HL-60 (cell line): ENCODE data around the gene FAM204A.

Experiments
- DNase-seq, 2 experiments: peaks; one replicate each; pipeline ENCODE4 v3.0.0-alpha.2; 2010 to 2020; ENCODE audit warnings: low read depth in 1 of 2, low spot score in 1 of 2
- H3K27ac ChIP-seq: fragments of 250-450 bp; sonication (Bioruptor Pico); replicated peaks from 2 replicates; pipeline ENCODE4 v1.5.1; 2020; ENCODE audit warnings: mild to moderate bottlenecking, moderate library complexity
- H3K27me3 ChIP-seq: fragments of 250-450 bp; sonication (Bioruptor Pico); 2 replicates; pipeline ENCODE4 v1.5.1; 2021; ENCODE audit warnings: mild to moderate bottlenecking, moderate library complexity; ENCODE audit not compliant: insufficient read depth, poor library complexity, severe bottlenecking
- H3K4me3 ChIP-seq: replicated peaks from 2 replicates; pipeline ENCODE4 v1.5.1; 2011; ENCODE audit warnings: mild to moderate bottlenecking, control low read depth, low read length; ENCODE audit not compliant: insufficient read depth
- GABPA ChIP-seq: IDR thresholded peaks from 2 replicates; pipeline ENCODE4 v1.6.1; 2012; ENCODE audit warnings: low read depth
- POLR2AphosphoS5 ChIP-seq: IDR thresholded peaks from 2 replicates; pipeline ENCODE4 v1.6.1; 2012; ENCODE audit warnings: low read depth
- REST ChIP-seq: IDR thresholded peaks from 2 replicates; pipeline ENCODE4 v1.6.1; 2012; ENCODE audit warnings: low read depth; ENCODE audit not compliant: insufficient replicate concordance
- SPI1 ChIP-seq: IDR thresholded peaks from 2 replicates; pipeline ENCODE4 v1.6.1; 2012; ENCODE audit warnings: low read depth, mild to moderate bottlenecking, borderline replicate concordance
- TF ChIP-seq, protein P1 (sequence below): IDR thresholded peaks from one replicate; pipeline ENCODE4 v1.5.1; 2011; ENCODE audit warnings: low read length, control low read depth, inconsistent platforms; ENCODE audit not compliant: insufficient read depth

FAM204A gene

GRCh38 chr10:118304521-118304920, 37.6 kb downstream of the FAM204A start:
- H3K27me3 ChIP-seq = no peaks in the 10 kb centered on the region
- TF ChIP-seq SPI1 (no peak), GABPA (no peak), REST (no peak), POLR2AphosphoS5 (no peak)
- TF ChIP-seq, protein P1, sequence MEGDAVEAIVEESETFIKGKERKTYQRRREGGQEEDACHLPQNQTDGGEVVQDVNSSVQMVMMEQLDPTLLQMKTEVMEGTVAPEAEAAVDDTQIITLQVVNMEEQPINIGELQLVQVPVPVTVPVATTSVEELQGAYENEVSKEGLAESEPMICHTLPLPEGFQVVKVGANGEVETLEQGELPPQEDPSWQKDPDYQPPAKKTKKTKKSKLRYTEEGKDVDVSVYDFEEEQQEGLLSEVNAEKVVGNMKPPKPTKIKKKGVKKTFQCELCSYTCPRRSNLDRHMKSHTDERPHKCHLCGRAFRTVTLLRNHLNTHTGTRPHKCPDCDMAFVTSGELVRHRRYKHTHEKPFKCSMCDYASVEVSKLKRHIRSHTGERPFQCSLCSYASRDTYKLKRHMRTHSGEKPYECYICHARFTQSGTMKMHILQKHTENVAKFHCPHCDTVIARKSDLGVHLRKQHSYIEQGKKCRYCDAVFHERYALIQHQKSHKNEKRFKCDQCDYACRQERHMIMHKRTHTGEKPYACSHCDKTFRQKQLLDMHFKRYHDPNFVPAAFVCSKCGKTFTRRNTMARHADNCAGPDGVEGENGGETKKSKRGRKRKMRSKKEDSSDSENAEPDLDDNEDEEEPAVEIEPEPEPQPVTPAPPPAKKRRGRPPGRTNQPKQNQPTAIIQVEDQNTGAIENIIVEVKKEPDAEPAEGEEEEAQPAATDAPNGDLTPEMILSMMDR = no peak
- no peak overlapping the region for H3K4me3 ChIP-seq
- DNase-seq = no peak
- no peak overlapping the region for H3K27ac ChIP-seq

- no peak overlapping the region for H3K27ac ChIP-seq
- no peak overlapping the region for H3K4me3 ChIP-seq
- no peak for DNase-seq
- H3K27me3 ChIP-seq = no peaks in the 10 kb centered on the region
- TF ChIP-seq REST (no peak), POLR2AphosphoS5 (no peak), SPI1 (no peak), GABPA (no peak)
- TF ChIP-seq, protein P1 = no peak
Measured at GRCh38 chr10:118301211-118301610, 40.9 kb downstream of the FAM204A start.

GRCh38 chr10:118300320-118300719, 41.8 kb downstream of the FAM204A start:
- TF ChIP-seq SPI1 (no peak), REST (no peak)
- DNase-seq = no peak

DNA sequence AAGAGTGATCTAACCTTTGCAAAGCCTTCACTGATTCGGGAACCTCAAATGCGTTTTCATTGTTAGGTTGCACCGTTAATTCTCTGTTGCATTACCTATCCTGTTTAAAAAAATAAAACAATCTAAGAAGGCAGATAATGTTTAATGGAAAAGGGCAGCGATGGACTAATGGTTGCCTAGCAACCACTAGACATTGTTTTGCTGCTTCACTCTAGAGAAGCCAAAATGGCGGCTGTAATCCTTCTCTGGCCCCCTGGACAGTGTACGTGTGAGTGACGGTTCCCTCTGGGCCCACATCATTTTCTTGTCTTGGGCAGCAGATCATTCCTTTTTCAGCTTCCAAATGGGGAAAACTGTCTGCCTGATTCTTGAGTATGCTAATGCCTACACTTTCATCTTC, 43.3 kb downstream of the FAM204A start:
- Histone ChIP-seq H3K27ac (no peak overlapping the region), H3K27me3 (no peaks in the 10 kb centered on the region), H3K4me3 (no peak overlapping the region)
- no peak for DNase-seq
- TF ChIP-seq REST (no peak), SPI1 (no peak), GABPA (no peak)
- TF ChIP-seq, protein P1 = no peak

More at GRCh38 chr10:118300320-118300719, 41.8 kb downstream of the FAM204A start:
- no peak overlapping the region for H3K4me3 ChIP-seq
- no peak overlapping the region for H3K27ac ChIP-seq
- no peaks in the 10 kb centered on the region for H3K27me3 ChIP-seq
